ENCODE measurements around the gene PARP3. TPM values are rescaled to one million over a fixed set of nuclear protein-coding genes. Genes with fewer than 3 reads are reported as not detected.

PARP3 gene
- total and polyA plus RNA-seq, 9 of the 15 experiments (the other 6 are each of a cell fraction or from before 2014, with no cell fraction given), result 0.46 to 6.6 (median 4.5) TPM

GRCh38 chr3:51997935-51998596 is 55.9 kb downstream of the PARP3 start:
- peaks cover 6% of the 10 kb centered on the region; the same call in 1 of the 2 replicates for H4K20me1 ChIP-seq (replicated peaks; ENCODE audit: control insufficient read depth, insufficient read depth, low read length)
- H3K27me3 ChIP-seq (ENCODE audit: control insufficient read depth in 2 of 2, insufficient read depth in 2 of 2, low read length in 2 of 2), result no peaks in the 10 kb centered on the region
- FAIRE-seq (no peak), ATAC-seq (no peak), DNase-seq (ENCODE audit: extremely low read depth in 1 of 4, low spot score in 3 of 4) (peak in 1 of 4 experiments; percentile 5)
- H3K9me1 ChIP-seq (ENCODE audit: control insufficient read depth, insufficient read depth, low read length), result no peaks in the 10 kb centered on the region
- ChIA-PET CTCF (ENCODE audit: low intra/inter-chr PET ratio) (no interaction called here), POLR2A (interaction anchor here (0.6 to 0.7 kb wide), 3 partner anchors 66 to 144 kb away, joined by 3 read pairs; no protein-coding TSS in a partner anchor)
- H3K27ac ChIP-seq (ENCODE audit: extremely low read depth, low read depth, low read length), result no peak overlapping the region
- in situ Hi-C loops (cut with MboI), result no loop called here
- no peak overlapping the region for H3K4me3 ChIP-seq
- H2AFZ ChIP-seq (ENCODE audit: low read depth, low read length), result 0 out of 2 replicates have a peak overlapping the region, but pooled peaks have one; percentile 66
- H3K79me2 ChIP-seq (ENCODE audit: control insufficient read depth, insufficient read depth, low read length), result peaks cover 26% of the 10 kb centered on the region
- H3K36me3 ChIP-seq (ENCODE audit: control insufficient read depth, insufficient read depth, low read length), result peaks cover 22% of the 10 kb centered on the region
- no TSS peak for BruUV-seq (replicated peaks)
- H3K4me1 ChIP-seq (replicated peaks in 1 of 2; ENCODE audit: control insufficient read depth in 2 of 2, insufficient read depth in 2 of 2, low read length in 2 of 2), result peaks cover 26 to 36% of the 10 kb centered on the region in 2 experiments
- intact Hi-C loops (cut with micrococcal nuclease), result no loop called here
- 46% methylated on average over 7 of the region's 7 CpGs for WGBS (ENCODE audit: insufficient coverage, low coverage, missing lambda C conversion rate)
- 0 out of 2 replicates have a peak, but pooled peaks cover 3% of the 10 kb centered on the region for H3K9me3 ChIP-seq (replicated peaks; ENCODE audit: control insufficient read depth, insufficient read depth, low read depth, low read length)
- H3K9ac ChIP-seq (ENCODE audit: insufficient read depth in 1 of 2, low read depth in 2 of 2, low read length in 2 of 2), result peak overlapping the region in 1 of 2 experiments; percentile 58; a peak in 1 of 4 replicates
- H3K4me2 ChIP-seq (ENCODE audit: insufficient read depth, low read length), result no peak overlapping the region
- no peak for TF ChIP-seq IRF2 (CRISPR knock-in tag; IDR thresholded peaks at IDR 0.05)
- TF ChIP-seq HDGF (IDR thresholded peaks at IDR 0.05), result no peak
- no peak for TF ChIP-seq ZBTB12 (CRISPR knock-in tag; IDR thresholded peaks at IDR 0.05)
- TF ChIP-seq PHF8 (IDR thresholded peaks at IDR 0.05; ENCODE audit: borderline replicate concordance, low read length), result no peak
- no peak for TF ChIP-seq NKRF (IDR thresholded peaks at IDR 0.05; ENCODE audit: borderline replicate concordance)
- TF ChIP-seq PATZ1 (CRISPR knock-in tag; IDR thresholded peaks at IDR 0.05; ENCODE audit: borderline replicate concordance), result no peak
- no peak for TF ChIP-seq ZNF655 (CRISPR knock-in tag; IDR thresholded peaks at IDR 0.05)
- TF ChIP-seq CBFB (CRISPR knock-in tag; IDR thresholded peaks at IDR 0.05), result no peak
- peak; percentile 31; the same call in 1 of the 2 replicates for TF ChIP-seq CTBP1 (IDR thresholded peaks at IDR 0.05; ENCODE audit: borderline replicate concordance)
- no peak for TF ChIP-seq GABPB1 (CRISPR knock-in tag; IDR thresholded peaks at IDR 0.05)
- TF ChIP-seq TBL1XR1 (IDR thresholded peaks at IDR 0.05; ENCODE audit: low read length in 2 of 2), result no peak
- TF ChIP-seq HDAC3 (IDR thresholded peaks at IDR 0.05; ENCODE audit: borderline replicate concordance, partially characterized antibody), result no peak
- no peak for TF ChIP-seq NFRKB (IDR thresholded peaks at IDR 0.05; ENCODE audit: low read depth)
- TF ChIP-seq KLF16 (IDR thresholded peaks at IDR 0.05), result no peak
- no peak for TF ChIP-seq MAFF (IDR thresholded peaks at IDR 0.05; ENCODE audit: low read length)
